GM18526 (cell line): ENCODE results near the gene ZNF385A.

Source experiments
- POLR2A ChIP-seq: IDR thresholded peaks from 3 replicates; pipeline ENCODE4 v1.6.1; 2011; ENCODE audit not compliant: insufficient read length; ENCODE audit errors: extremely low read depth

The ZNF385A gene

GRCh38 chr12:54374562-54375258, 9.8 kb downstream of the ZNF385A start:
- TF ChIP-seq POLR2A: no peak

- TF ChIP-seq POLR2A: no peak
These were observed 10.6 kb downstream of the ZNF385A start for GRCh38 chr12:54373649-54374561.

GRCh38 chr12:54372113-54372806, 12.3 kb downstream of the ZNF385A start:
- TF ChIP-seq POLR2A: no peak

- no peak for TF ChIP-seq POLR2A
These were observed 13.0 kb downstream of the ZNF385A start for GRCh38 chr12:54371328-54372112.

- no peak for TF ChIP-seq POLR2A
These were observed 14.3 kb downstream of the ZNF385A start for GRCh38 chr12:54370171-54370730.

GRCh38 chr12:54369597-54370131, 14.9 kb downstream of the ZNF385A start:
- TF ChIP-seq POLR2A: no peak

- TF ChIP-seq POLR2A: no peak
These were observed 15.6 kb downstream of the ZNF385A start for GRCh38 chr12:54368709-54369596.

- TF ChIP-seq POLR2A: no peak
These were observed 16.4 kb downstream of the ZNF385A start for GRCh38 chr12:54368025-54368708.

GRCh38 chr12:54364413-54364812, 20.1 kb downstream of the ZNF385A start, which contains the start of gene GPR84:
GPR84 (minus strand) TSS chr12:54364486; CDS start chr12:54363851, 635 bp downstream.
- no peak for TF ChIP-seq POLR2A

GRCh38 chr12:54363618-54364017, 20.9 kb downstream of the ZNF385A start:
- TF ChIP-seq POLR2A: no peak

GRCh38 chr12:54363047-54363446, 21.5 kb downstream of the ZNF385A start:
- no peak for TF ChIP-seq POLR2A

GRCh38 chr12:54360717-54361456, 23.6 kb downstream of the ZNF385A start:
- no peak for TF ChIP-seq POLR2A
